Panc1 (cell line): ENCODE data around the gene GNAT2.

Source experiments
- CTCF ChIP-seq: fragments of 450-650 bp; IDR thresholded peaks from 2 replicates; pipeline ENCODE4 v1.5.1; 2017; ENCODE audit warnings: mild to moderate bottlenecking
- REST ChIP-seq, 2 experiments: IDR thresholded peaks; 2 replicates each; pipeline ENCODE4 v1.6.1; 2011 to 2012; ENCODE audit warnings: low read depth in 2 of 2, control low read depth in 1 of 2, low read length in 1 of 2, mild to moderate bottlenecking in 1 of 2, moderate library complexity in 1 of 2; ENCODE audit not compliant: insufficient read depth in 1 of 2

GRCh38 chr1:109584766-109585165, 34.6 kb downstream of the GNAT2 start:
- TF ChIP-seq CTCF, result no peak
- TF ChIP-seq REST (IDR thresholded peaks at IDR 0.05; ENCODE audit: insufficient read depth in 1 of 2, low read depth in 2 of 2, low read length in 1 of 2), result no peak
